GM19043 (cell line): Measurements from ENCODE around the gene PEX5L.
"Not testable (repeated sequence)": the region's sequence is repeated elsewhere in the genome, so short reads cannot be mapped to it uniquely, and the experiment has no call there.

Experiments
- ATAC-seq: cut with Tn5 transposase; IDR thresholded peaks from one replicate; pipeline ENCODE4 v1.9.1; 2021; ENCODE audit warnings: low read depth; ENCODE audit not compliant: unreplicated experiment

Gene PEX5L

DNA sequence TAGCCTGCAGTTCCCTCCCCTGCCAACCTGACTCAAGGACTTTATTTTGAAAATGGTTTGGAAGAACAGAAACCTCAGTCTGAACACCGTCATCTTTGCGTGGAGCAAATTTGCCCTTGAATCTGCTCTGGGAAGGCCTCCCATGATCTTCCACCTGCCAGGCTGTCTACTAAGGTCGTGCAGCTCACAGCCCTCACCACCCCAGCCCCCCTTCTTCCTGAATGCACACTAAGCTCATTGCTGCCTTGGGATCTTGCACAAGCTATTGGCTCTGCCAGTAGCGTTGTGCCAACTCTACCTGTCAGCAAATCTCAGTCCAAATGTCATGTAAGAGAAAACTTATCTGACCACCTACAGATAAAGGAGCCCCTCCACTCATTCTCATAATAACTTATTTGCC lies 242.4 kb downstream of the PEX5L start:
- ATAC-seq = no peak

GRCh38 chr3:179791793-179792192 lies 244.9 kb downstream of the PEX5L start:
- ATAC-seq = no peak

DNA sequence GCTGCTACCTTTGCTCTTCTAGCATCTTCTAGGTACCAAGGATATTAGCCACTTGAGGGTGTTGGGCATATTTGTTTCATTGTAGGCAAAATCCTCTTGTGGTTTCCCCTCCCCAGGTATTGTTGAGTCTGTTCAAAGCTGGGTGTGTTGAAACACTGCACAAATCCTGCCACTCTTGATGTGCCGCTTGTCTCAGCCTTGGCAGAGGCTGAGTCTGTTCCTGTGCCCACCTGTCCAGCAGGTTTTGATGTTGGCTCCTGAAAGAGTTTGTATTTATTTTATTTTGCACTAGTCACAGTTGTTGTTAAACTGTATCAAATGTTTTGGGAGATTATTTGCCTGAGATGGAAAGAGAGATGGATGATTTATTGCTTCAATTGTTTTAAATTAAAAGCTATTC lies 247.7 kb downstream of the PEX5L start:
- no peak for ATAC-seq

DNA sequence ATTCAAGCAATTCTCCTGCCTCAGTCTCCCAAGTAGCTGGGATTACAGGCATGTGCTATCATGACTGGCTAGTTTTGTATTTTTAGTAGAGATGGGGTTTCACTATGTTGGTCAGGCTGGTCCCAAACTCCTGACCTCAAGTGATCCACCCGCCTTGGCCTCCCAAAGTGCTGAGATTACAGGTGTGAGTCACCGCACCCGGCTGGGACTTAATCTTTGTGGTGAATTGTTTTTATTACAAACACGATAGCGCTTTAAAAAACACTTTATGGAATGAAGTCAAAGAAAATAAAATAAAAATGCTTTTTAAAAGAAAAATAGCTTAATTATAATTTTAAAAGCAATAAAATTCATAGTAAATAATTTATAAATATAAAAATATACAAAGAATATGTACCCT lies 253.9 kb downstream of the PEX5L start:
- not testable (repeated sequence) for ATAC-seq

- no peak for ATAC-seq
Observed at GRCh38 chr3:179775416-179776122, 261.2 kb downstream of the PEX5L start.

GRCh38 chr3:179772297-179772696 lies 264.4 kb downstream of the PEX5L start:
- no peak for ATAC-seq

DNA sequence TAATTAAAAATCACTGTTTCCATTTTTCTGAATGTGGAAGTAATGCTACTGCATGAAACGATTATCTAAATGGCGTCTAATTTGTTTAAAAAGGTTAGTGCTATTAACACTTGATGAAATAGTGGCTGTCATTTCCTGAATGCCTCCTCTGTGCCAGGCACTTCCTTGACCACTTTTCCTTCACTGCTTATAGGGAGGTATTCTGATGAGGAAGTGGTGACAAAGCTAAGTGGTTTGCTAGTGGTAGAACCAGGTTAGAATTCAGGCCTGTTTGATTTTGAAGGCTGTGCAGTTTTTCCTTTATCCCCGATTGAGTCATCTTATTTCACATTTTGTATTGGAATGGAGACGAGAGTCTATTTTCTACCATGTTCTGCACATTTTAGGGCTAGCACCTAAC lies 264.9 kb downstream of the PEX5L start:
- ATAC-seq = no peak

GRCh38 chr3:179769411-179770247 lies 267.1 kb downstream of the PEX5L start:
- ATAC-seq = no peak

GRCh38 chr3:179768080-179768479 lies 268.7 kb downstream of the PEX5L start:
- ATAC-seq = no peak

DNA sequence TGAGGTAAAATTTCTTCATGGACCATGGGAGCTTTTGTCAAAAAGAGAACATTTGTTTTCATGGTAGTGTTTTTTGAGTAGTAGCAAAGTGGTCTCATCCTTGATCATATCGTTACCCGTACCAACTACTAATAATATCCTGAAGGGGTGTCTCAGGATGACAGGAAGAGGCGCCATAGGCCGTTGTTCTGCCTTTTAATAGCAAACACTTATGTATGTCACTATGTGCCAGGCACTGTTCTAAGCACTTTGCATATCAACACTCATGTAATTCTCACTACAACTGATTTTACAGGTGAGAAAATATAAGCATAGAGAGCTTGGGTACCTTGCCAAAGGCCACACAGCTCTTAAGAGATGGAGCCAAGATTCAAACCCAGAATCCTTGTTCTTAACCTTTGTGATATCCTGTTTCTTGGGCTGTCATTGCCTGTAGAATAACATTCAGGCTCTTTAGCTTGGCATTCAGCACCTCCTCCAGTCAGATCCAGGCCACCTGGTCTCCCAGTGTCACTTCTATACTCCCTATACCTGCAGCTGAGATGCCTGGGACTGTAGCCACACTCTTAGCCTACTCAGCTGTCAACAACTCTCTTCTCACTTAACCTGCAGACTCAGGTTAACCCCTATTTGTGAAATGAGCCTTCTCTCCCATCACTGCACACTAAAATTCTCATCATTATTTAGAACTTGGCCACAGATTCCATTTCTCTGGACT lies 270.2 kb downstream of the PEX5L start:
- ATAC-seq = no peak

DNA sequence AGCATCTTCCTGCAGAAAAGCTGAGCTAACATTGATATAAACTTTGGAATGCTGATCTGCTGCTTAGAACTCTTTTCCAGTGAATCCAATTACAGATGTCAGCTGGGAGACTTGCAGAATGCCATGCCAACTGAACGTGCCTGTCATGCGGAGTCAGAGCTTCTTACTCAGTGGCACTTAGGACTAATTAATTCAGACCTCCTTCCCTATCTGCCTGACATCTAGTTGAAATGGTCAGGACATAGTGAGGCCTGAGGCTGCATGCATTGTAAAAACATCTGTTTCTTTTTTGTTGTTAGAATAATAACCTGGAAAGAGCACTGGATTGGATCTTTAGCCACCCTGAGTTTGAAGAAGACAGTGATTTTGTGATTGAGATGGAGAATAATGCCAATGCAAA lies 271.3 kb downstream of the PEX5L start:
- ATAC-seq = no peak

- no peak for ATAC-seq
Observed at GRCh38 chr3:179760944-179761343, 275.8 kb downstream of the PEX5L start.

DNA sequence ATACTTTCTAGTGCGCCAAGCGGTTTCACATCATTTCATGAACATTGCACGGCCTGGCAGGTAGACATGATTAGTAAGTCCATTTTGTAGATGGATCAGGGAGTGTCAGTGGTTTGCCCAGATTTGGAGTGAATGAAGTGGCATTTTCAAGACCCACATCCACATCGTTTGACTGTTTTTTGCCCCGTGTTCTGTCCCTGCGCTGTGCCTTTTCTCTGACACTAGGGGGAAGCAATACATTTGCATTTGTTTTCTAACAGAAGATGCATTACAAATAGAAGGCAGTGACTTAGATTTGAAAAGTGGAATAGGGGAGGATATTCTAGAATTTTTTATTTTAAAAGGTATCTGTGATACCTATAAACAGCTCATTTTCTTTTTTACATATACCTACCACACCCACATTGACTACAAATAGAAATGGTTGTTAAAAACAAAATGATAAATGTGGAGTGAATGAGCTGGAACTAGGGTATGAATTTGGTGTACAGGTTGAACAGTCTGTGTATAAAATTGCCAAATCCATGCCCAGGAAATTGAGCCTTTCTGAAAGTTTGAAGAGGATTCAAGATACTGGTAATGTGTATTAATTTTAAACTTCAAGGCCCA lies 285.9 kb downstream of the PEX5L start:
- ATAC-seq = peak; percentile 59

GRCh38 chr3:179745716-179746115 lies 291.0 kb downstream of the PEX5L start:
- ATAC-seq = no peak

DNA sequence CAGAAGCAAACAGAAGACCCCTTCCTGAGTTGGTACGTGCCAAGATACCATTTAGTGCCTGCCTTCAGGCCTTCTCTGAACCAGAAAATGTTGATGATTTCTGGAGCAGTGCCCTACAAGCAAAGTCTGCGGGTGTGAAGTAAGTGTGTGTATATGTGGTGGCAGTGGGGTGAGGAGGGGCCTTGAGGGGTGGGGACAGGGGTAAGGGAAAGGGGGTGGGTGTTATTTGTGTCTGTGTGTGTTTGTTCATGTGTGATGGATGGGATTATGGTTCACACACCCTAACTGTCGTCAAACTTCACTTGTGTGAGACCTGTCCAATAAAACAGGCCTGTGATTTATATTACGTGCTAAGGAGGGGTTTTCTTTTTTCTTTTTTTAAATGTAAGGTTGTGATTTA lies 291.7 kb downstream of the PEX5L start:
- ATAC-seq = no peak
